Daoy (cell line): ENCODE measurements around the gene TMPRSS5. TPM values are rescaled to one million over a fixed set of nuclear protein-coding genes. Genes with fewer than 3 reads are reported as not detected.

Source experiments
- total RNA-seq: library from RNA; depleted of rRNA; stranded (reverse); fragments of >200 nt; shearing (Covaris generic); gene quantifications from 2 replicates; pipeline ENCODE4 v1.2.3, GENCODE V29; 2014; rRNA removed

Gene TMPRSS5
- total RNA-seq, 1 experiment from 2014 or later, result 0.69 TPM

Other genes with a start within 250 kb of the TMPRSS5 start
- gene DRD2, start 230.9 kb downstream of the TMPRSS5 start, total RNA-seq, result 0.23 TPM in 1 of 2 replicates, not detected in the other
- 31.9 and 34.6 TPM in 2 replicates for gene ZW10, start 67.4 kb upstream of the TMPRSS5 start, total RNA-seq
- gene CLDN25, start 73.5 kb upstream of the TMPRSS5 start, total RNA-seq, result not detected in 2 replicates
- 29.7 and 29.9 TPM in 2 replicates for gene USP28, start 169.3 kb upstream of the TMPRSS5 start, total RNA-seq
- gene HTR3B, start 198.5 kb upstream of the TMPRSS5 start, total RNA-seq, result not detected in 2 replicates